HFF-Myc (cell line): Measurements from ENCODE around the gene CAMK2N2.

ENCODE experiments used
- DNase-seq: peaks from one replicate; pipeline ENCODE4 v3.0.0-alpha.2; 2011; ENCODE audit warnings: low read depth; ENCODE audit errors: extremely low read depth
- H3K4me3 ChIP-seq: replicated peaks from 2 replicates; pipeline ENCODE4 v1.5.1; 2011; ENCODE audit warnings: low read depth, mild to moderate bottlenecking, control low read depth, low read length
- TF ChIP-seq, protein P1 (sequence below): IDR thresholded peaks from 2 replicates; pipeline ENCODE4 v1.5.1; 2012; ENCODE audit warnings: mild to moderate bottlenecking, low read depth, low read length, control low read depth; ENCODE audit errors: missing control alignments

CAMK2N2 gene

GRCh38 chr3:184299488-184300377 lies 38.4 kb upstream of the CAMK2N2 start:
- TF ChIP-seq, protein P1, sequence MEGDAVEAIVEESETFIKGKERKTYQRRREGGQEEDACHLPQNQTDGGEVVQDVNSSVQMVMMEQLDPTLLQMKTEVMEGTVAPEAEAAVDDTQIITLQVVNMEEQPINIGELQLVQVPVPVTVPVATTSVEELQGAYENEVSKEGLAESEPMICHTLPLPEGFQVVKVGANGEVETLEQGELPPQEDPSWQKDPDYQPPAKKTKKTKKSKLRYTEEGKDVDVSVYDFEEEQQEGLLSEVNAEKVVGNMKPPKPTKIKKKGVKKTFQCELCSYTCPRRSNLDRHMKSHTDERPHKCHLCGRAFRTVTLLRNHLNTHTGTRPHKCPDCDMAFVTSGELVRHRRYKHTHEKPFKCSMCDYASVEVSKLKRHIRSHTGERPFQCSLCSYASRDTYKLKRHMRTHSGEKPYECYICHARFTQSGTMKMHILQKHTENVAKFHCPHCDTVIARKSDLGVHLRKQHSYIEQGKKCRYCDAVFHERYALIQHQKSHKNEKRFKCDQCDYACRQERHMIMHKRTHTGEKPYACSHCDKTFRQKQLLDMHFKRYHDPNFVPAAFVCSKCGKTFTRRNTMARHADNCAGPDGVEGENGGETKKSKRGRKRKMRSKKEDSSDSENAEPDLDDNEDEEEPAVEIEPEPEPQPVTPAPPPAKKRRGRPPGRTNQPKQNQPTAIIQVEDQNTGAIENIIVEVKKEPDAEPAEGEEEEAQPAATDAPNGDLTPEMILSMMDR = no peak
- peak overlapping the region; percentile 97 for H3K4me3 ChIP-seq
- DNase-seq = no peak

- H3K4me3 ChIP-seq = peak within 1 kb of the TSS; percentile 97
- TF ChIP-seq, protein P1 = no peak
These were observed 37.6 kb upstream of the CAMK2N2 start, which contains the start of gene PSMD2 for GRCh38 chr3:184298759-184299487. Gene PSMD2 (plus strand): TSS chr3:184299241. CDS start chr3:184299267, 26 bp downstream.

GRCh38 chr3:184296616-184297015 lies 35.3 kb upstream of the CAMK2N2 start:
- H3K4me3 ChIP-seq = no peak overlapping the region
- DNase-seq = no peak
- TF ChIP-seq, protein P1 = no peak

More at GRCh38 chr3:184298759-184299487, 37.6 kb upstream of the CAMK2N2 start, which contains the start of gene PSMD2:
- DNase-seq = peak; percentile 81

- TF ChIP-seq, protein P1 = no peak
- no peak overlapping the region for H3K4me3 ChIP-seq
- DNase-seq = no peak
These were observed 34.4 kb upstream of the CAMK2N2 start for GRCh38 chr3:184295771-184296170.

GRCh38 chr3:184291738-184292445 lies 30.5 kb upstream of the CAMK2N2 start:
- H3K4me3 ChIP-seq = no peak overlapping the region
- TF ChIP-seq, protein P1 = no peak
- DNase-seq = no peak

DNA sequence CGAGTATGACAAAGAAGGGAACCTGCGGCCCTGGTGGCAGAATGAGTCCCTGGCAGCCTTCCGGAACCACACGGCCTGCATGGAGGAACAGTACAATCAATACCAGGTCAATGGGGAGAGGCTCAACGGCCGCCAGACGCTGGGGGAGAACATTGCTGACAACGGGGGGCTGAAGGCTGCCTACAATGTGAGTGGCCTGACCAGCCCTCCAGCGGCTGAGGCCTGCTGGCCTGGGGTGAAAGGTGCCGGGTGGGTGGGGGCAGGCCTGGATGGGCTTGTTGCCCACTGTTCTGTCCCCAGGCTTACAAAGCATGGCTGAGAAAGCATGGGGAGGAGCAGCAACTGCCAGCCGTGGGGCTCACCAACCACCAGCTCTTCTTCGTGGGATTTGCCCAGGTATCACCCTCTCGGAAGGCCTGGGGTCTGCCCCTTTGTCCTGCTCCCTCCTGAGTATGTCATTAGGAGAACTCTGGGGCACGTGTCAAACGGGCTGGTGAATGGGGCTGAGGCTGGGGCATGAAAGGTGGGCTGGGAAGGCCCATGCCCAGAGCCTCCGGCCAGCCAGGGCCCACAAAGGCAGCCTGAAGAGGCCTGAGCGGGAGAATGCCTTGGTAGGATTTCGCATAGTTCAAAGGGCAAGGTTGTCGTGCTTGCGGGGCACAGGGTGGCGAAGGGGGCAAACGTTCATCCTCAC lies 29.8 kb upstream of the CAMK2N2 start:
- H3K4me3 ChIP-seq = no peak overlapping the region
- DNase-seq = no peak
- TF ChIP-seq, protein P1 = no peak
